Erythroblast (primary cell): Measurements from ENCODE around the gene FAM90A1.
A peak's percentile ranks its signal among the peaks of the same experiment; 100 is the strongest.
"Not testable (repeated sequence)": the region's sequence is repeated elsewhere in the genome, so short reads cannot be mapped to it uniquely, and the experiment has no call there.

Experiments
- DNase-seq, 2 experiments: peaks; one replicate each; lab custom pipeline; 2025; lab: John Stamatoyannopoulos, UW

Gene FAM90A1

DNA sequence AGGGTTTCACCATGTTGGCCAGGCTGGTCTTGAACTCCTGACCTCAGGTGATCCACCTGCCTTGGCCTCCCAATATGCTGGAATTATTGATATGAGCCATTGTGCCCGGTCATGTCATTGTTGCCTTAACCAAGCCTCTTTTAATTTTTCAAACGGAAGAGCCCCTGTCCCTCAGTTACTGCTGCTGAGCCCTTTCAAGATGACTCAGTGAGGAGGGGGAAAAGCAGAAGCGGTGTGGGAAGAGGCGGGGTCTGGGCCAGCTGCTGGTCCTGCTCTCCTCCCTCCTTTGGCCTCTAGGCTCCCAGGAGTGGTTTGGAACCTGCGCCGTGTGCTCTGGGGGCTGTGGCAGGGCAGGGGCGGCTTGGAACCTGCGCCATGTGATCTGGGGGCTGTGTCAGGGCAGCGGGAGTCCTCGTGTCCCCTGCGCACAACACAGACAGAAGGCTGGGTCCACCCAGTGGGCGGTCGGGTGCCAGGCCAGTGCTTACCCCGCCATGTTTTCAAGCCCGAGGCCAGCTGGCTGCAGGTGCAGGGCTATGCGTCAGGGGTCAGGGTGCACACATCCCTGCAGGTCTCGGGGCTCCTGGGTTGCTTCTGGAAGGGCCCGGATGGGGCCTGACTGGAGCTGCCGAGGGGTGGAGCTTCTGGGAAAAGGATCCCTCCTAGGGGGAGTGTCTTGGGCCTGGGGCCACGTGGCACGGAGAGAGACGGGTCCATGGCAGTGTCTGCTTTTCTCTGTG is at the start of gene FAM90A1:
Gene FAM90A1, minus strand, starts transcription at position 627 of the 740 bp plus-strand sequence. CDS start 2,786 bp downstream, outside the sequence.
- peak in 1 of 2 experiments; percentile 5 for DNase-seq

DNA sequence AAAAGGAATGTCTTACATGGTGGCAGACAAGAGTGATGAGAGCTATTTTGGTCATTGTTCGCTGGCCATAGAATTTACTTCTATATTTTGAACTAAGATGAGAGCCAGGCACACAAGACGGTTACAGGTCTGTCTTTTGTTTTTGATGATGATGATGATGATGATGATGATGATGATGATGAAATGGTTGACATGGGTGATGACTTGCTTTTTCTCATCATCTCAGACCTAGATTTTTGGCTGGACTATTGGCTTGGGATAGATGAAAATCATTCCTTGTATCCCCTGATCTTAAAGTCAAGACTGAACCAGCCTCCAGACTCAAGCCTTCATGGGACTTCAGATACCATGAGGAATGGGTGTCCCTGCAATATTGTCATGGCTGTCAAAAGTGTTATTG is 49.0 kb upstream of the FAM90A1 start:
- DNase-seq, result not testable (repeated sequence)

DNA sequence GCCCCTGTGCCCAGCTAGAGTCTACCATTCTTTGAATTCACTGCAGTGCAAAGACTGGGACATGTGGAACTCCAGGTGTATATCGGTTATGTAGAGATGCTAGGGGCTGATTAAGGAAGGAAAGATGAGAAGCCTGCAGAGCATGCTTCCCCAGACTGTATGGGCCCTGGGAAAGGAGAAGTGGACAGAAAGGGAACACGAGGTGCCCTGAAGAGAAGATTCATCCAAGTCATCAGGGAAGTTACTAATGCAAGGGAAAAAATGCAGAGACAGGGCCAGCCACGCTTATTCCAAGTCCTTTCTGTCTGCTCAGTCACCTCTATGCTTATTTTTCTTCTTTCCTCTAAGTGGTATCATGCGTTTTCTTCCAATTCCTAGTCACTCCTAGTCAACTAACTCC is 39.3 kb upstream of the FAM90A1 start:
- DNase-seq, result not testable (repeated sequence)

GRCh38 chr12:8264236-8264635 is 36.8 kb upstream of the FAM90A1 start:
- DNase-seq, result not testable (repeated sequence)

DNA sequence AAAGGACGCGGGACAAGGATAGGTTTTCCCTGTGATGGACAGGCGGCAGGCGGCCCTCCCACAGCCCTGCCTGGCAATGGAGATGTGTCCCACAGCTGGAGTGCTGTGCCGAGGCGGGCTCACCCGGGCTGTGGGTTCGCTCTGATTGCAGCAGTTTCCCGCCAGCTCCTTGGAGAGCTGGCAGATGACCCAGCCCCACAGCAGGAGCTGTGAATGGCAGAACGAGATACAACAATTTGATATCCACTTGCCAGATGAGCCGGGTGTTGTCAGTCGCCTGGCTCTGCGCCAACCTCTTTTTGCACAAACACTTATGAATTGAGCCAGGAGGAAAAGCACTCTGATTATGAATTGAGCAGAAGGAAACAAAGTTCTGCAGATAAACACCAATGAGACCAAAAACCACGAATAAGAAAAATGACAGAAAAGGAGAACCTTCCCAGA is 33.7 kb upstream of the FAM90A1 start:
- DNase-seq, result peak; percentile 70 to 75

DNA sequence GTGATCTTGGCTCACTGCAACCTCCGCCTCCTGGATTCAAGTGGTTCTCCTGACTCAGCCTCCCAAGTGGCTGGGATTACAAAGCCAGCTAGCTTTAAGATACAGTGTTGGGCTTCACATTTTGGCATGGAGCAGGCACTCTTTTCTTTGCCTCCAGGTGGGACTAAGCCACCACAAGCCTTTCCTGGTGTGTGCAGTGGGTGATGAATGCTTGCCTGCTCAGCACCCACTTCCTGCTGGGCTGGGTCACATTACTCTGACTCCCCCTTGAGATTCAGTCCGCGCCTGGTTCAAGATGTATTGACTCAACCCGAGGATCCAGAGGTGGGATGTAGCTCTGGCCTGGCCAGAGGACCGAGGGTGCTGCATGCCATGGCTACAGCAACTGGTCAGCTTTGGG is 28.9 kb upstream of the FAM90A1 start:
- not testable (repeated sequence) for DNase-seq

DNA sequence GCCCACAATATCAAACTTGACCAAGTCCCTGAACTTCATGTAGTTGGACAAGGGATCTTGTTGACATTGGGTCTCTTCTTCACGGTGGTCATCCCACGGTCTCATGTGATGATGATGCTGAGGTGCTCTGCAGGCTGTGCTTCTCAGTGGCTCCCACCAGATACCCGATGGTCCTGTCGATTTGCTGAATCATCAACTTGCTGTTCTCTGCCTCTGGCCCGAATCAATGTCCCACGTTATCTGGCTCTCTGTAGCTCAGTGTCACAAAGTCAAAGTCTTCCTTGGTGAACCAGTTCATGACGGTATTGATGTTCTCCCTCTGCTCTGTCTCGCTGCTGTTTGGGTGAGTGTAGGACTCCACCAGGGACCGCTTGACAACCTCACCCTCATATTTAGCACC is 27.3 kb upstream of the FAM90A1 start:
- not testable (repeated sequence) for DNase-seq

DNA sequence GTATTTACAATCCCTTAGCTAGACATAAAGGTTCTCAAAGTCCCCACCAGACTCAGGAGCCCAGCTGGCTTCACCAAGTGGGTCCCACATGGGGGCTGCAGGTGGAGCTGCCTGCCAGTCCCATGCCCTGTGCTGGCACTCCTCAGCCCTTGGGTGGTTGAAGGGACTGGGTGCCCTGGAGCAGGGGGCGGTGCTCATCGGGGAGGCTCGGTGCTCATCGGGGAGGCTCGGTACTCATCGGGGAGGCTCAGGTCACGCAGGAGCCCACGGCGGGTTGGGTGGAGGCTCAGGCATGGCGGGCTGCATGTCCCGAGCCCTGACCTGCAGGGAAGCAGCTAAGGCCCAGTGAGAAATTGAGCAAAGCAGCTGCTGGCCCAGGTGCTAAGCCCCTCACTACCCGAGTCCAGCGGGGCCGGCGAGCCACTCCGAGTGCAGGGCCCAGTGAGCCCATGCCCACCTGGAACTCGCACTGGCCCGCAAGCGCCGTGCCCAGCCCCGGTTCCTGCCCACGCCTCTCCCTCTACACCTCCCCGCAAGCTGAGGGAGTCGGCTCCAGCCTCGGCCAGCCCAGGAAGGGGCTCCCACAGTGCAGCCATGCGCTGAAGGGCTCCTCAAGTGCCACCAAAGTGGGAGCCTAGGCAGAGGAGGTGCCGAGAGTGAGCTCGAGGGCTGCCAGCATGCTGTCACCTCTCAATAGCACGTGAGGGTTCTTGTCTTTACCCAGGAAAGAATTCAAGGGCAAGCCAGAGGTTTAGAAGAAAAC is 24.8 kb upstream of the FAM90A1 start:
- DNase-seq, result not testable (repeated sequence)

GRCh38 chr12:8251616-8252015 is 24.2 kb upstream of the FAM90A1 start:
- DNase-seq, result peak in 1 of 2 experiments; percentile 5

GRCh38 chr12:8246941-8247535 is 19.6 kb upstream of the FAM90A1 start:
- not testable (repeated sequence) for DNase-seq

DNA sequence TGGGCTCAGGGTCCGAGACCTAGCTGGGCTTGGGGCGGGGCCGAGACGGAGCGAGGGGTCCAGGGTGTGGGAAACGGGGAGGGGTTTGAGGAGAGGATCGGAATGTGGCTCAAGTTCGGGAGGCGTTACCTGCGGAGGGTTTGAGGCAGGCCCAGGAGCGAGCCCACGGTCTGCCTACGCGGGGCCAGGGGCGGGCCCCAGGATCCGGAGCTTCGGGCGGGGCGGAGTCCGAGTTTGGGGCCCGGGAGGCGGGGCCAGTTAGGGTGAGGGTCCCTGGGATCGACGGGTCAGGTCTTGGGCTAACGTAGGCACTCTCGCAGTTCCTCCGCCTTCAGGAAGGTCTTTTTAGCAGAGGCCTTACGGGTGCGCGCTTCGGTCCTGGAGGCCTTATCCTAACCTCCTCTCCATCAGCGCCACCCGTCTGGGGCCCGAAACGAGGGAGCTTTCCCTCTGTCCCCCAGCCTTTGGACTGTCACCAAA is 16.3 kb upstream of the FAM90A1 start:
- DNase-seq, result peak in 1 of 2 experiments; percentile 74

GRCh38 chr12:8242880-8243681 is 15.7 kb upstream of the FAM90A1 start:
- DNase-seq, result peak; percentile 96 to 98

DNA sequence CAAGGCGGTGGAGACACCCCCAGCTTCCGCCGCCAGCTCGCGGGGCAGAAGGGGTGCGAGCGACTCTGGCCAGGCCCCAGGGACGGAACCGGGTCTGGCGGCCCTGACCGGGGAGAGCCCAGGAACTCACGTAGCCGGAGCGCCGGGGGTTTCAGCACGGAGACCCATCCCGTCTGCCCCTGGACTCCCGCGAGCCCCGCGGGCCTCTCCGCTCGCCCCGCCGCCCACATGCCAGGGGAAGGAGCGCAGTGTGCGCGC is 15.1 kb upstream of the FAM90A1 start:
- DNase-seq, result not testable (repeated sequence)

- DNase-seq, result peak in 1 of 2 experiments; percentile 56
Observed at GRCh38 chr12:8241917-8242621, 14.7 kb upstream of the FAM90A1 start.

- not testable (repeated sequence) for DNase-seq
Observed at GRCh38 chr12:8240340-8241114, 13.1 kb upstream of the FAM90A1 start.

DNA sequence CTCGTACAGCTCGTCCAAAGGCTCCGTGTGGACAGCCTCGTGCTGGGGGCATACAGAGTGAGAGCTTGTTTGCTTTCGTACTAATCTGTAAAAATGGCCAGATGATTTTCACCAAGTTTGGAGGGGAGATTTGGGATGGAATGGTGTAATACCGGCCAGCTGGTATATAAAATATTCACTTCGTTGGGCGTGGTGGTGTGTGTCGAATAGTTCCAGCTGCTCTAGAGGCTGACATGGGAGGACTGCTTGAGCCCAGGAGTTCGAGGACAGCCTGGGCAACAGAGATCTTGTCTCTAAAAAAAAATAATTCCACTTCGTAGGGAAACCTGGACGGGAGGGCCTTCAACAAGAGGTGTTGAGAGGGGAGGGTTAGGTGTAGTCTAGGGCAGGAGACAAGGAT is 9.6 kb upstream of the FAM90A1 start:
- not testable (repeated sequence) for DNase-seq

- DNase-seq, result not testable (repeated sequence)
Observed at GRCh38 chr12:8235316-8236157, 8.1 kb upstream of the FAM90A1 start.

- DNase-seq, result not testable (repeated sequence)
Observed at GRCh38 chr12:8234746-8235145, 7.3 kb upstream of the FAM90A1 start.

- DNase-seq, result not testable (repeated sequence)
Observed at GRCh38 chr12:8233935-8234495, 6.6 kb upstream of the FAM90A1 start.
